ENCODE measurements around the gene WAC. TPM values are rescaled to one million over a fixed set of nuclear protein-coding genes. Genes with fewer than 3 reads are reported as not detected.

Gene WAC
- polyA plus RNA-seq, 1 donor from 2014 or later, result 63.9 TPM

- Histone ChIP-seq H3F3A (ENCODE audit: insufficient read depth, low read length, poor library complexity, severe bottlenecking) (no peaks in the 10 kb centered on the region), H3K9me2 (ENCODE audit: insufficient read depth, low read length) (no peaks in the 10 kb centered on the region), H3K9ac (ENCODE audit: low read length) (no peak overlapping the region), H3K4me2 (ENCODE audit: low read length) (no peak overlapping the region), H3K9me3 (ENCODE audit: low read length) (no peaks in the 10 kb centered on the region), H3K4me3 (ENCODE audit: low read length) (no peak overlapping the region), H3K27ac (ENCODE audit: low read length) (no peak overlapping the region), H2AFZ (ENCODE audit: low read depth, low read length) (no peak overlapping the region), H4K20me1 (ENCODE audit: insufficient read depth) (peaks cover 4% of the 10 kb centered on the region), H3K79me2 (replicated peaks; ENCODE audit: insufficient read depth, low read length) (peaks cover 71% of the 10 kb centered on the region), H3K27me3 (ENCODE audit: insufficient read depth, low read depth, low read length) (no peaks in the 10 kb centered on the region), H3K36me3 (ENCODE audit: insufficient read depth, low read length) (peaks cover 13% of the 10 kb centered on the region)
- TF ChIP-seq, protein P1, sequence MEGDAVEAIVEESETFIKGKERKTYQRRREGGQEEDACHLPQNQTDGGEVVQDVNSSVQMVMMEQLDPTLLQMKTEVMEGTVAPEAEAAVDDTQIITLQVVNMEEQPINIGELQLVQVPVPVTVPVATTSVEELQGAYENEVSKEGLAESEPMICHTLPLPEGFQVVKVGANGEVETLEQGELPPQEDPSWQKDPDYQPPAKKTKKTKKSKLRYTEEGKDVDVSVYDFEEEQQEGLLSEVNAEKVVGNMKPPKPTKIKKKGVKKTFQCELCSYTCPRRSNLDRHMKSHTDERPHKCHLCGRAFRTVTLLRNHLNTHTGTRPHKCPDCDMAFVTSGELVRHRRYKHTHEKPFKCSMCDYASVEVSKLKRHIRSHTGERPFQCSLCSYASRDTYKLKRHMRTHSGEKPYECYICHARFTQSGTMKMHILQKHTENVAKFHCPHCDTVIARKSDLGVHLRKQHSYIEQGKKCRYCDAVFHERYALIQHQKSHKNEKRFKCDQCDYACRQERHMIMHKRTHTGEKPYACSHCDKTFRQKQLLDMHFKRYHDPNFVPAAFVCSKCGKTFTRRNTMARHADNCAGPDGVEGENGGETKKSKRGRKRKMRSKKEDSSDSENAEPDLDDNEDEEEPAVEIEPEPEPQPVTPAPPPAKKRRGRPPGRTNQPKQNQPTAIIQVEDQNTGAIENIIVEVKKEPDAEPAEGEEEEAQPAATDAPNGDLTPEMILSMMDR (IDR thresholded peaks at IDR 0.05; ENCODE audit: poor library complexity, severe bottlenecking), result no peak
- TF ChIP-seq EZH2 (IDR thresholded peaks at IDR 0.05; ENCODE audit: borderline replicate concordance, insufficient read depth, low read length, poor library complexity, severe bottlenecking) (no peak), MXI1 (conservative IDR thresholded peaks at IDR 0.05; ENCODE audit: poor library complexity, severe bottlenecking) (no peak), RAD21 (conservative IDR thresholded peaks at IDR 0.05) (no peak), EP300 (conservative IDR thresholded peaks at IDR 0.05; ENCODE audit: poor library complexity, severe bottlenecking) (no peak), TAF1 (IDR thresholded peaks at IDR 0.05; ENCODE audit: low read depth) (no peak), POLR2AphosphoS5 (IDR thresholded peaks at IDR 0.05) (no peak), SMC3 (conservative IDR thresholded peaks at IDR 0.05; ENCODE audit: poor library complexity) (no peak)
- TF ChIP-seq, protein P2, sequence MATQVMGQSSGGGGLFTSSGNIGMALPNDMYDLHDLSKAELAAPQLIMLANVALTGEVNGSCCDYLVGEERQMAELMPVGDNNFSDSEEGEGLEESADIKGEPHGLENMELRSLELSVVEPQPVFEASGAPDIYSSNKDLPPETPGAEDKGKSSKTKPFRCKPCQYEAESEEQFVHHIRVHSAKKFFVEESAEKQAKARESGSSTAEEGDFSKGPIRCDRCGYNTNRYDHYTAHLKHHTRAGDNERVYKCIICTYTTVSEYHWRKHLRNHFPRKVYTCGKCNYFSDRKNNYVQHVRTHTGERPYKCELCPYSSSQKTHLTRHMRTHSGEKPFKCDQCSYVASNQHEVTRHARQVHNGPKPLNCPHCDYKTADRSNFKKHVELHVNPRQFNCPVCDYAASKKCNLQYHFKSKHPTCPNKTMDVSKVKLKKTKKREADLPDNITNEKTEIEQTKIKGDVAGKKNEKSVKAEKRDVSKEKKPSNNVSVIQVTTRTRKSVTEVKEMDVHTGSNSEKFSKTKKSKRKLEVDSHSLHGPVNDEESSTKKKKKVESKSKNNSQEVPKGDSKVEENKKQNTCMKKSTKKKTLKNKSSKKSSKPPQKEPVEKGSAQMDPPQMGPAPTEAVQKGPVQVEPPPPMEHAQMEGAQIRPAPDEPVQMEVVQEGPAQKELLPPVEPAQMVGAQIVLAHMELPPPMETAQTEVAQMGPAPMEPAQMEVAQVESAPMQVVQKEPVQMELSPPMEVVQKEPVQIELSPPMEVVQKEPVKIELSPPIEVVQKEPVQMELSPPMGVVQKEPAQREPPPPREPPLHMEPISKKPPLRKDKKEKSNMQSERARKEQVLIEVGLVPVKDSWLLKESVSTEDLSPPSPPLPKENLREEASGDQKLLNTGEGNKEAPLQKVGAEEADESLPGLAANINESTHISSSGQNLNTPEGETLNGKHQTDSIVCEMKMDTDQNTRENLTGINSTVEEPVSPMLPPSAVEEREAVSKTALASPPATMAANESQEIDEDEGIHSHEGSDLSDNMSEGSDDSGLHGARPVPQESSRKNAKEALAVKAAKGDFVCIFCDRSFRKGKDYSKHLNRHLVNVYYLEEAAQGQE (IDR thresholded peaks at IDR 0.05; ENCODE audit: borderline replicate concordance), result no peak
Measured at GRCh38 chr10:28585076-28585475, 52.2 kb downstream of the WAC start.

DNA sequence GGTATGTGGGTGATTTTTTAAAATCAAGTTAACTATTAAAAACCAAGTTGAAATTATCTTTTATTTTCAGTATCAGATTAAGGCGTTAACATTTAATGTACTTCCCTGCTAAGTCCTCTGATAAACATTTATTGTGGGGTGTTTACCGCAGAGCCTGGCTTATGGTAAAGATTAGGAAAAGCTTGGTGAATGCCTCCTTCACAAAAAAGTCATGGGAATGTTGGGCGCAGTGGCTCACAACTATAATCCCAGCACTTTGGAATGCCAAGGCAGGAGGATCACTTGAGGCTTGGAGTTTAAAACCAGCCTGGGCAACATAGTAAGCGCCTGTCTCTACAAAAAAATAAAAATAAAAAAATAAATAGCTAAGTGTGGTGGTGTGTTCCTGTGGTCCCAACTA lies 53.3 kb downstream of the WAC start:
- no peaks in the 10 kb centered on the region for H3K9me3 ChIP-seq (ENCODE audit: low read length)
- H4K20me1 ChIP-seq (ENCODE audit: insufficient read depth), result peaks cover 4% of the 10 kb centered on the region
- H3F3A ChIP-seq (ENCODE audit: insufficient read depth, low read length, poor library complexity, severe bottlenecking), result no peaks in the 10 kb centered on the region
- peaks cover 60% of the 10 kb centered on the region for H3K79me2 ChIP-seq (replicated peaks; ENCODE audit: insufficient read depth, low read length)
- no peak overlapping the region for H3K4me2 ChIP-seq (ENCODE audit: low read length)
- H3K9ac ChIP-seq (ENCODE audit: low read length), result no peak overlapping the region
- H3K27me3 ChIP-seq (ENCODE audit: insufficient read depth, low read depth, low read length), result no peaks in the 10 kb centered on the region
- peaks cover 20% of the 10 kb centered on the region for H3K36me3 ChIP-seq (ENCODE audit: insufficient read depth, low read length)
- no peak overlapping the region for H2AFZ ChIP-seq (ENCODE audit: low read depth, low read length)
- H3K27ac ChIP-seq (ENCODE audit: low read length), result no peak overlapping the region
- H3K4me3 ChIP-seq (ENCODE audit: low read length), result no peak overlapping the region
- no peaks in the 10 kb centered on the region for H3K9me2 ChIP-seq (ENCODE audit: insufficient read depth, low read length)
- TF ChIP-seq POLR2AphosphoS5 (IDR thresholded peaks at IDR 0.05) (no peak), EP300 (conservative IDR thresholded peaks at IDR 0.05; ENCODE audit: poor library complexity, severe bottlenecking) (no peak), SMC3 (conservative IDR thresholded peaks at IDR 0.05; ENCODE audit: poor library complexity) (no peak), MXI1 (conservative IDR thresholded peaks at IDR 0.05; ENCODE audit: poor library complexity, severe bottlenecking) (no peak), TAF1 (IDR thresholded peaks at IDR 0.05; ENCODE audit: low read depth) (no peak), RAD21 (conservative IDR thresholded peaks at IDR 0.05) (no peak)
